DMS53 treated with DMSO at 0.1 percent for 48 hours (cell line): ENCODE measurements around the gene DZIP3.
"Not testable (repeated sequence)": the region's sequence is repeated elsewhere in the genome, so short reads cannot be mapped to it uniquely, and the experiment has no call there.

Experiments
- DNase-seq: peaks from one replicate; lab custom pipeline; 2025; ENCODE audit not compliant: unreplicated experiment; lab: John Stamatoyannopoulos, UW

Gene DZIP3

DNA sequence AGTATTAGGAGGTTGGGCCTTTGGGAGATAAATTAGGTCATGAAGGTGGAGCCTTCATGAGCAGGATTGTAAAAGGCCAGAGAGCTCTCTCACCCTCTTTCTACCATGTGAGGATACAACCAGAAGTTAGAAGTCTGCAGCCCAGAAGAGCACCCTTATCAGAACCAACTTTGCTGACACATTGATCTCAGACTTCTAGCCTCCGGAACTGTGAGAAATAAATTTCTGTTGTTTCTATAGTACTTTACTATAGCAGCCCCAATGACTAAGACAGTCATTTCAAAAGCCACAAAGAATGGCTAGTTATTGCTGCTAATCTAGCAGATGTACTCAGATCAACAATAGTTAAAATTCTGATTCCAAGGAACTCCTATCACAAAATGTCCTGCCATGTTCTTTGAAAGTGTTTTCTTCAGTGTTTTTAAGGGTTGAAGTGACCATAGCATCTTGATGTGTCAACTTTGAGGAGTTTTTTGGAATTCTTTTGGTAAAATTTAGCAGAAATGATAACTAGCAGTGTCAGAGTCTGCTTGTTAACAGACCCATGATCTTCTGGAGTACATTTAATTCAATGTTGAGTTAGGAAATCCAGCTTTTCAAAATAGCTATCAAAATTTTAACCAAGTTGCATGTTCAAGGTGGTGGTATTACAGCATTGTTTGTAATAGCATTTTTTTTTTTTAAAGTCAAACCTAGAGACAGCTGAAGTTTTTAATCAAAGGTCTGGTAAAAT is 10.3 kb downstream of the DZIP3 start:
- no peak for DNase-seq

DNA sequence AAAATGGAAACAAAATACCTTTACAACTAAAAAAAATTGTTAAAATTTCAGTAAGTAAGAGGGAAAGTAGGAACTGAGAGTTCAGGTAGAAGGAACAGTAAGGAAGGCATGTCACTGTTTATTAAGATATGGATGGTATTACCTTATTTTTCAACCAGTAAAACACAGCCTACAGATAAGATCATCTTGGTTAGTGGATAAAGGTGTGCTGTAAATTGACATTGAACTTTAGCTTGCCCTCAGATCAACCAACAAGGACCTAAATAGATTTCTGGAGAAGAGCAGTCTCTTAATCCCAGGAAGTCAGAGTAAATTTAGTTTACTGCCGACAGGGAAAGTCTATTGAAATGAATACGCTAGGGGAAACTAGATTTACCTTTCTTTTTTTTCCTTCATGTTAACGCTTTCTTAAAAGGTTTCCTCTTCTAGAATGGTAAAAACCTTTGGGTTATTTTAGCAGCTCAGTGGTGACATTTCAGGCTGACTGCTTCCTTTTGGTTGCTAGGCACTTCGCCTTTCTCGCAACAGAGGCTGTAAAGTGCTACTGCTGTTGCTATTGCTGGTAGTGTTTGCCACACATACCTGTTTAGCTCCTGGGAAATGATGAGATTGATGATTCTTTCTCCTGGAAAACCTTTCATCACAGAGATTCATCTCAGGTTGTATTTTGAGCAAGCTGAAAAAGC is 12.9 kb downstream of the DZIP3 start:
- DNase-seq: no peak

DNA sequence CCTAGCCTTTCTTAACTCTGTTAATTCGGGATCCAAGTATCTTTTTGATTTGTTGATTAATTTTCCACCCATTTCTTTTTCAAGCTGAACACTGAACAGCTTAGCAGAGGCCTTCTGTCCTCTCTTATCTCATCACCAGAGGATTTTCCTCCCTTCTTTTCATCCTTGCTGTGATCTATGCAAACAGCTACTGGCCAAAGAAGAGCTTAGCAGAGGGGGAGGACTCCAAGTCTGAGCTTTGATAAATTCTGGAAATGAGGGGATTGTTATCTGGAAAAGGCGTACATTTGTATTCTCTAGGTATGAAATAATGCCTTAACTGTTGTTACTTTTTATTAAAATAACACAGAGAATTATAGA is 13.4 kb downstream of the DZIP3 start:
- DNase-seq: no peak

DNA sequence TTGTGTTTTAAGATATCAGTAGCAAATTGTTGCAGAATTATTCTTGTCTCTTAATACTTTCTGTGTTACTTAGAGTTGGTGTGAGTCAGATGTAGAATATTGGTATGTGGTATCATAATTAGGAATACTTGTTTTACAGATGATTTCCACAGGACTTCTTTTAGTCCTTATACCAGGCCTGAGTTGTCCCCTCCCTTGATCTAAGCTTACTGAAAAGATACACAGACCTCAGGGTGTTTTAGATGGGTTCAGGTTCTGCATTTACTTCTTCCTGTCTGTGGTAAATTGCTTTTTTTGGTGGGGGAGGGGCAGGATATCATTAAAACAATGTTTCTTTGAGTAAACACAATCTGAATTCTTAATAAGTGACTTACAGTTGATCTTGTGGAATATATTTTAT is 14.2 kb downstream of the DZIP3 start:
- DNase-seq: no peak

DNA sequence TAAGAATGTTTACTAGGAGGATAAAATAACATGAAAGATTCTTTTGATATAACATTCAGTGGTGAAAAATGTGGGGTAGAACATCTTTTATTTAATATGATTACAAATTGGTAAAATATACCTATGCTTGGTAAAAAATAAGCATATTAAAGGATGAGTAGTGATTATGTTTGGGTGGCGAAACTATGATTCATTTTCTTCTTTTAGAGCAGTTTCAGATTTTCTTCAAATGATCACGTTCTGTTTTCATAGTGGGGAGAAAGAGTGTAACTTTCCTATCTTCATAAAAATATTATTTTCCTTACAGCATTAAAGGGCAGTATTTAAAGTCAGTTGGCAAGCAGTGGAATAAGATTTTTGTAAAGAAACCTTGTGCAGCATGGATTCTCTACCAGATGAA is 15.5 kb downstream of the DZIP3 start:
- DNase-seq: no peak

DNA sequence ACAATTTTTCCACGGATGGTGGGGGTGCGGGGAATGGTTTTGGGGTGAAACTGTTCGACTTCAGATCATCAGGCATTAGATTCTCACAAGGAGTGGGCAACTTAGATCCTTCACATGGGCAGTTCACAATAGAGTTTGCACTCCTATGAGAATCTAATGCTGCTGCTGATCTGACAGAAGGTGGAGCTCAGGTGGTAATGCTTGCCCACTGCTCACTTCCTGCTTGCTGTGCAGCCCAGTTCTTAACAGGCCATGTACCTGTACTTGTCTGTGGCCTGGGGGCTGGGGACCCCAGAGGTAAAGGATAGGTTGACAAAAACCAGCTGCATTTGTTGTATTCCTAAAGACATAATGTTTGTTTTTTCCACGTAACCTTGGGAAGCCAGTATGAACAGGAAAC is 16.0 kb downstream of the DZIP3 start:
- no peak for DNase-seq

DNA sequence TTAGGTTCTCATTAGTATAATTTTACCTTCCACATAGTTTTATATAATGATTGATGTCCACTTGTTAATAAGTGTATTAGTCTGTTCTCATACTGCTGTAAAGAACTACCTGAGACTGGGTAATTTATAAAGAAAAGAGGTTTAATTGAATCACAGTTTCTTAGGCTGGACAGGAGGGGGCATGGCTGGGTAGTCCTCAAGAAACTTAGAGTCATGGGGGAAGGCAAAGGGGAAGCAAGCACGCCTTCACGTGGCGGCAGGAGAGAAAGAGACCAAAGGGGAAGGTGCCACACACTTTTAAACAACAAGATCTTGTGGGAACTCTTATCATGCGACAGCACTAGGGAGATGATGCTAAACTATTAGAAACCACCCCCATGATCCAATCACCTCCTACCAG is 19.2 kb downstream of the DZIP3 start:
- no peak for DNase-seq

DNA sequence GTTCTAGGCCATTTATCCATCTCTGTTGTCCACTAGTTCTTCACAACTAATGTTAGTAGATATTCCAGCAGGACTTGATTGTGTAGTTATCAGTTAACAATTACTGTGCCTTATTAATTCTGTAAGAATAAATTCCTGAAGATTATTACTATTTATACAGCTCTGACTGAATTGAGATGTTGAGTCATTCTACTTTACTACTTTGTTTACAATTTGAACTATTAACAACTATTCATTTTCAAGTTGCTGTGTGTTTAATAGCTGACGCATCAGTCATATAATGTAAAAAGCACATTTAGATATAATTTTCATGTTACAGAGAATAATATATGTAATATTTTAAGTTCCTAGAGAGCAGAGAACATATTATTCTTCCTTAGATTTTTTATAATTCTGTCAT is 21.1 kb downstream of the DZIP3 start:
- no peak for DNase-seq

DNA sequence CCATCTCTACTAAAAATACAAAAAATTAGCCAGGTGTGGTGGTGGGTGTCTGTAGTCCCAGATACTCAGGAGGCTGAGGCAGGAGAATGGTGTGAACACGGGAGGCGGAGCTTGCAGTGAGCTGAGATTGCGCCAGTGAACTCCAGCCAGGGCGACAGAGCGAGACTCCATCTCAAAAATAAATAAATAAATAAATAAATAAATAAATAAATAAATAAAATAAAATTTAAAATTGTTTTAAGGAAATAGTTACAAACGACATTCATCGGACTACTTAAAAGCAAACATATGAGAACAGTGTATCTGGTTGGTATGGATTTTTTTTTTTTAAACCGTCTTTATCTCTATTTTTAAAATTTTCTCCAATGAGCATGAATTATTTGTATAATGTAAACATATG is 26.6 kb downstream of the DZIP3 start:
- DNase-seq: not testable (repeated sequence)

DNA sequence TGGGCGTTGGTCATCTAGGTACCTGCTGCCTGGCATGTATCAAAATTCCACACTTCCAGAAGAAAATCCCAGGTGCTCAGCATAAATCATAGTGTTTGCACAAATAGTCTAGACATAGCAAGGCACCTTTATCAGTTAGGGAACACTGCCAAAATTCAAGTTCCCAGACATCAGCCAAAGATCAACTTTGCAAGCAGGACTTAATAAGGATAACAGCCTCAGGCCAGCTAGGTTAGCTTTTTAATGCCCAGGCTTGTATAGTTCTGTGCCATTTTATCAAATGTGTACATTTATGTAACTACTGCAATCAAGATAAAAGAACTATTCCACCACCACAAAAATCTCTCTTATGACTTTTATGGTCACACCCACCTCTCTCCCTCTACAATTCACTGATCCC is 30.7 kb downstream of the DZIP3 start:
- DNase-seq: no peak

DNA sequence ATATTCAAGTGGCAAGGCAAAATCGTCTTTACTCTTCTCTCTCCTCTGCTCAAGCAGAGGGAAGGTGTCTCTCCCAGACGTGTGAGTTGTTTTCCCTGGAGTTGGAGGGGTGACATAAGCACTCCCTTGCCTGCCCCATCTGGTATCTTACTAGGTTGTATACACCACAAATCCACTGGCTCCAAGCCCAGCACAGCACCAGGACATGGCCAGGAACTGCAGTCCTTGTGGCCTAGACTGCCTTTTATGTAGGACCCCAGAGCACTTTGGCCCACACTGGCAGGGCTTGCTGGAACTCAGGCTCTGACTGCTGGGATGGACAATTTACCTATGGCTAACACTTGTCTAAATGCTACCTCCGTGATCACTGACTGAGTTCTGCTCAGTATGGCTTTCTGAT is 34.0 kb downstream of the DZIP3 start:
- no peak for DNase-seq

DNA sequence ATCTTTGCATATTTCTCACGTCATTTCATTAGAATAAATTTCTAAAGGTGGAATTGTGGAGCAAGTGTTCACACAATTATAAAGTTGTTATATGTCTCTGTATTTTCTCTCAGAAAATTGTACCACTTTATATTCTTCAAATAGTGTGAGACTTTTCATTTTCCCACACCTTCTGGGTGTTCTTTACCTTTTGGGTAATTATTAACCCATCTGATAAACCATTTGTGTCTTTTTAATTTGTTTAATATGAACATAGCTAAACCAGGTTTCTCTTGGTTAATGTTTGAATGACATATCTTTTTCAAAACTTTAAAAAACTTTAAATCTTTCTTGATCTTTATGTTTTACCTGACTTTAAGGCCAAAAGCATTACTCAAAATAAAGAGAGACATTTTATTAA is 40.5 kb downstream of the DZIP3 start:
- no peak for DNase-seq

DNA sequence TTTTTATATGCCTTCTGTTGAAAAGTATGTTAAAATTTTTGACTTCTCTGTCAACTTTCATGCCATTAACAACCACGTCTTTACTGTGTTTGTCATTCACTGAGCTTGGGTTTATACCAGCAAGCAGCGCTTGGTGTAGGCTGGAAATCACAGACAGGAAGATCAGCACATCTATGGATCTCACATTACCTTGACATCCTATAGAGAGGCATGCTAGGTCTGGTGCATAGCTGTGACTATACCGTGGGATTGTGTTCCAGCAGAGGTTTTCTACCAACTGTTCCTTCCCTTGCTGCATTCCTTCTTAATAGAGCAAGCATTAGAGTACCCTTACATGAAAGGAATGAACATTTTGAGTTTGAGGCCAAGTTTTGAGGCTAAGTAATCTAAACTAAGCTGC is 53.0 kb downstream of the DZIP3 start:
- DNase-seq: no peak

DNA sequence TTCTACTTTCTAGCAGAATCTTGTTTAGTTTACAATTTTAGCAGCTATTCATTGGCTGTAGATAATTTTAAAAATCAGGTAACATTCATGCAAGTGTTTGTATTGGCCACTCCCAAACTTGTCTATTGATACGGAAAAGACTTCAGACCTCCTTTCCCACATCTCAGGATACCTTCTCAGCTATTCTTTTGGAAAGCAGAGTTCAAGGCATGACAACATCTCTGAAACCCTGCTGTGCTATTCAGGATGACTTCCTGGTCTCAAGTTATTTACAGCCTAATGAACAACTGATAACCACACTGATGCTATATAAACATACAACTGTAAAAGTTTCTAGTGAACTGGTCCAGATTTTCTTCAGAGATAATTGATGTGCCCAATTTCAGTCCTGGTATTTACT is 55.8 kb downstream of the DZIP3 start:
- DNase-seq: no peak

DNA sequence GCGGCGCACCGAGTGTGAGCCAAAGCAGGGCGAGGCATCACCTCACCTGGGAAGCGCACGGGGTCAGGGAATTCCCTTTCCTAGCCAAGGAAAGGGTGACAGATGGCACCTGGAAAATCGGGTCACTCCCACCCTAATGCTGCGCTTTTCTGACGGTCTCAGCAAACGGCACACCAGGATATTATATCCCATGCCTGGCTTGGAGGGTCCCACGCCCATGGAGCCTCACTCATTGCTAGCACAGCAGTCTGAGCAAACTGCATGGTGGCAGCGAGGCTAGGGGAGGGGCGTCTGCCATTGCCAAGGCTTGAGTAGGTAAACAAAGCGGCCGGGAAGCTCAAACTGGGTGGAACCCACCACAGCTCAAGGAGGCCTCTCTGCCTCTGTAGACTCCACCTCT is 66.1 kb downstream of the DZIP3 start:
- not testable (repeated sequence) for DNase-seq

DNA sequence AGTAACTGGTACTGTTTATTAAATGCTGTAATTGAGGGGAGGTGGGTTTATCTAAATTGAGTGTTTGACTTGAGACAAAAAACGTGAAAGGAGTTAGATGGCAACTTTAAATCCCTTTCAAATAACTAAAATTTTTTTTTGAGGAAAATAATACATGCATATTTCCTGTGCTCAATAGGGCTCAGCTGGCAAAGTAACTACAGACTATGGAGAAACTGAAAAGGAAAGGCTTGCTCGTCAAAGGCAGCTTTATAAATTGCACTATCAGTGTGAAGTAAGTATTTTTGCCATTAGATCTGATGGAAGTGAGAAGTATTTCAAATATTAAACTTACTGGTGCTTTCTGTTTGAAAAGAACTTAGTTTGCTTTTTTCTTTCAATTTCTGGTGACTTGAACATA is 72.2 kb downstream of the DZIP3 start:
- DNase-seq: no peak

DNA sequence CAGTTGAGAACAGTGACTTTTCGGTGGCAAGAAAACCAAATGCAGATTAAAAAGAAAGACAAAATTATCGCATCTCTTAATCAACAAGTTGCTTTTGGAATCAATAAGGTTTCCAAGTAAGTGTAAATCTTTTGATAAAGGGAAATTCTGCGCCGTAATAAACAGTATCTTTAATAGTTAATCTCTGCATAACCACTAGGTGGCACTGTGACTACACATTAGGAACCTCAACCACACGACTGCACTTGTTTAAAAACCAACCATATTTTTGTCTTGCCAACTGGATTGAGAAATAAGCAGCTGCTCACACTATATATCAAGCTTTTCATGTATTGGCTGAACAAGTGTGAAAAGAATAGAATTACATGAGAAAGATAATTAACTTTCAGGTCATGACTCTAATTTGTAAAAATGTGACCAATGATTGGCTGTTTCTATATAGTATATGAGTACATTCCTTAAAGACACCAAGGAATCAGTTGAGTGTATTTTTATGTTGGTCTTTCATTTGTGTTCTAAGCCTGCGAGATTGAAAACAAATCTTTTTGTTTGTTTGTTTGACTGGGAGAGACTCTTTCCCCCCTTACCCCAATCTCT is 72.7 kb downstream of the DZIP3 start:
- DNase-seq: peak; percentile 47

DNA sequence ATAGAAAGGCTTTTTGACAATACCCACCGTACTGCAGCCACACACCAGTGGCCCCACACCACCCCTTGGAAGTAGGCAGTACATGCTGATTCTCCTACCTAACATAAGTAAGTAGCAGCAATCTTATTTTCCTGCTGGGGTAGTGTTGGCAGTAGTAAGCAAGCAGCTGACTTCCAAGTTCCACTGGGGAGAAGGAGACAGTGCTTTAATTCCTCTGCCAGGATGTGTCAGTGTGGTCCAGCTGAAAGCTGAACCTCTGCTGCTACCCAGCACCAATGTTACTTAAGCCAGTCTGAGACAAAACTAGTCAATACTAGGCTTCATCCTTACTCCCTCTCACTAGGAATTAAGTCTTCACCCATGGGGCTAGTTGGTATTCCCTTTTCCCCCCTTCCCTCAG is 74.7 kb downstream of the DZIP3 start:
- DNase-seq: no peak

DNA sequence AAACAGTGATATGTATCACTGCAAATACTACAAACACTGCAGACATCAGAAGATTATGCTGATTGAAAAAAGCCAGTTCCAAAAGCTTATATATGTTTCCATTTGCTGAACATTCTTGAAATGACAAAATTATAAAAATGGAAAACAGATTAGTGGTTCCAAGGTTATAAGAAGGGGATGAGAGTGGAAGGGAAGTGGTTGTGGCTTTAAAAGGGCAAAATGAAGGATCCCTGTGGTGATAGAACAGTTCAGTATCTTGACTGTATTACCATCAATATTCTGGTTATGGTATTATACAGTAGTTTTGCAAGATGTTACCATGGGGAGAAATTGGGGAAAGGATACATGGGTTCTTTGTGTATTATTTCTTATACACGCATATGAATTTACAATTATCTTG is 77.8 kb downstream of the DZIP3 start:
- DNase-seq: no peak

DNA sequence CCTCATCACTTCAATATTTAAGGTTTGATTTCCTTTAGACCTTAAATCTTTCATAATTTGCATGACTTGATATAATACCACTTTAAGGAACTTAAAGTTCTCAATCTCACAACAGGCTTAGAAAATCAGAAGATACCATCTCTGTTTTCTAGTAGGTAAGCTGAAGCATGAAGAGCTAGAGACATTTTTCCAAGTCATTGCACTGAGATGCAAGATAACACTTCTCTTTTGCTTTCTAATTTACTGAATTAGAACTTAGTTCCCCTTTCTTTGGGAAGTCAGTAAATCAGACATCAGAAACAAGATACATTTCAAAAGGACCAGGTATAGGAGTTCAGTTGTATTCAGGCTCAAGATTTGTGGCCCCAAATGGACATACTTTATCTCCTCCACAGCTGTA is 79.7 kb downstream of the DZIP3 start:
- no peak for DNase-seq

DNA sequence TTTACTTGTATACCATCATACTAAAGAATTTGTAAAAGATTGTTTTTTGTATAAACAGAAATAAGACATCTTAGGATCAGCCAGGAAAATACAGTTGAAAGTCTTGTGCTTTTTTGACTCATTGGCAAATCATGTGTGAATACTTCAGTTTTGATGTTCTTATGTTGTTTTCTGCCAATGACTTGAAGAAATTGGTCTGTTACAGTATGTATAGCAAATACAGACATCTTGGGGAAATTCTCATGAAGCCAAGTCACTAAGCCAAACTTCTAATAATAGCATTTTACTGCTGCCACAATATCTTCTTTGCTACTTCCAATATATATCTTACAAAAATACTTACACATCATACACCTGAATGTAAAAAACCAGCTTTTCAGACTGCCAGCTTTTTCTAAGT is 83.2 kb downstream of the DZIP3 start:
- no peak for DNase-seq

DNA sequence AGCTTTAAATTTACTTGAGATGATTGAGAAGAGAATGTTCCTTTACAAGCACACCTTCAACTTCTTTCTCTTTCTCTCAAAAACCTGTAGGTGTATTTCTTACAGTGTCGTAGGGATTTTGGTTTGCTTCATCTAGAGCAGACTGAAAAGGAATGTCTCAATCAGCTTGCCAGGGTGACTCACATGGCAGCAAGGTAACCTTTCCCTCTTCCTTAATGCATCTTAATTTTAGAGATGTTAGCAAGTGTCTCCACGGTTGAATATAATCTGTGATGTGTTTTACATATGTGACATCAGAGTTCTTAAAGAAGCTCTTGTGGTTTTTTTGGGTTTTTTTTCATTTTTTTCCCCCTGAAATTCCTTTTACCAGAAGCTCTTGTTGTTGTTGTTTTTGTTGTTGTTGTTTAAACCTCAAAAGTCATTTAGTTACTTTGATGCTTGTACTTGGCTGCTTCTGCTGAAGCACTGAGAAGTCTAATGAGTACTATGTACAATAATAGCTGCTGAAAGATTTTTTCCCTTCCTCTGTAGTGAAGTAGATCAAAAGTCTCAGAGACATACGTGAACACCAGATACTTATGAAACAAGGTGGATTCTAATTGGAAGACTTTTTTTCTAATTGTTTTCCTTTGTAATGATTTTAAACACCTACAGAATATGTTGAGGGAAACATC is 84.6 kb downstream of the DZIP3 start:
- no peak for DNase-seq
